ENCODE data around the gene ABR.
"Not testable (repeated sequence)": the region's sequence is repeated elsewhere in the genome, so short reads cannot be mapped to it uniquely, and the experiment has no call there.

ABR gene

GRCh38 chr17:1112875-1113274 is 66.9 kb downstream of the ABR start:
- no peak for DNase-seq

- no peak for DNase-seq
Observed at GRCh38 chr17:1111599-1112443, 68.0 kb downstream of the ABR start.

DNA sequence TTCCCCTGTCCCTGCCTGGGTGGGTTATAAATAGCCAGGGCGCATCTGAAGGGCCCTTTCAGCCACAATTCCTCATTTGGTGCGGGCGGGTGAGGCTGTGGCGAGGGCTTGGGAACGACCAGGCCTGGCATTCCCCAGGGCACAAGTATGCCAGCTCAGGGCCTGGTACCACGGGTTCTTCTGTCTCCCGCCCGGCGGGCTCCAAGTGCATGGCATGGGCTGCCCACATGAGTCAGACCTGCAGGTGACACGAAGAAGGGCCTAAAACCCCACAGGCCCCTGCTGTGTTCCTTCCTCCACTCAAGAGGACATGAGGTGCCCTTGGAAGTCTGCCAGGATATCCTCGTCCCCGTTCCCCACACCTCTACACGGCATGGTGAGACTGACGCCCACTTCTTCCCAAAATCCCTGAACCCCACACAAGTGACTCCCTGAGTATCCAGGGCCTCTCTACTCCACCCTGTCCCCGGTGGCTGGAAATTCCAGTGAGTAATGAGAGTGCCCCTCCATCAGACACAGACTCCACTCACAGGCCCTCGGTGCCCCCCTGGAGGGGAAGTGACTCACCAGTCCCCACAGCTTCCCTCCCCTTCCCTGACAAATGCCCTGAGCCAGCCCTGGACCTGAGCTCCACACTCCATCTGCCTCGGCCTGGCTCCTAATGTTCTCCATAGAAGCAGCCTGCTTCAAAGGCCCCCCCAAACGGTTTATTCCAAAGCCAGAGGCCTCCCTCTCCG is 68.8 kb downstream of the ABR start:
- DNase-seq, result no peak

- no peak for DNase-seq
Observed at GRCh38 chr17:1110541-1110861, 69.3 kb downstream of the ABR start.

- DNase-seq, result peak; percentile 57
Observed at GRCh38 chr17:1109606-1110540, 69.9 kb downstream of the ABR start.

GRCh38 chr17:1108765-1109605 is 70.8 kb downstream of the ABR start:
- DNase-seq, result peak; percentile 52

GRCh38 chr17:1108478-1108764 is 71.4 kb downstream of the ABR start:
- no peak for DNase-seq

- DNase-seq, result no peak
Observed at GRCh38 chr17:1107777-1108477, 71.9 kb downstream of the ABR start.

DNA sequence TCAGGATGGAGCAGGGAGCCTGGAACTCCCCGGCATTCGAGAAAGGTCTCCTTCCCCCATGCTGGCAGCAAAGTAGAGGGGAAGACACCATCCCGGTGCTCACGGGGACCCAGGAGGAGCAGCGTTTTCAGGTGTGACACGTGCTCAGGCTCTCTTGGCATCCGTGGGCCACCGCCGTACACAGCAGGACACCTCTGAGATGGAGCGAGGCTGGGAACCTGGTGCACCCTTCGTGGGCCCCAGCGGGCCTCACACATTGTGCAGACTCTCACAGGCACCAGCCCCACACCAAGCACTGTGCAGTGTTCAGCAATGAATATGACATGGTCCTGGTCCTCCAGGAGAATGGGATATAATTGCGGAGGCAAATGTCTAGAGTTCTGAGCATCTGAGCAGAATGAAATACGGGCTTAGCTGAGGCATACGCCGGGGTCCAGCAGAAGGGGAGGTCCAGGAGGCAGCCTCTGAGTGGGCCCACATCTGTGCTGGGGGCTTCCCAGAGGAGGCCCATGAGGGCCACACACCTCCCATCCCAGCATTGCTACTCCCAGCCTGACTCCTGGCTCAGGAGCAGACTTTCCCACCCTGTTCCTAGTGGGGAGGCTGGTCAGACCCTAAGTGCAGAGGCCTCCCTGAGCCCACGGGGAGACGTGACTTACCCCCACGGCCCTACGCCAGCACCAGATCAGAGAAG is 72.6 kb downstream of the ABR start:
- no peak for DNase-seq

- no peak for DNase-seq
Observed at GRCh38 chr17:1104222-1104621, 75.6 kb downstream of the ABR start.

GRCh38 chr17:1100382-1100781 is 79.4 kb downstream of the ABR start:
- DNase-seq, result no peak

- DNase-seq, result no peak
Observed at GRCh38 chr17:1099242-1099641, 80.5 kb downstream of the ABR start.

GRCh38 chr17:1097972-1098744 is 81.6 kb downstream of the ABR start:
- DNase-seq, result not testable (repeated sequence)

DNA sequence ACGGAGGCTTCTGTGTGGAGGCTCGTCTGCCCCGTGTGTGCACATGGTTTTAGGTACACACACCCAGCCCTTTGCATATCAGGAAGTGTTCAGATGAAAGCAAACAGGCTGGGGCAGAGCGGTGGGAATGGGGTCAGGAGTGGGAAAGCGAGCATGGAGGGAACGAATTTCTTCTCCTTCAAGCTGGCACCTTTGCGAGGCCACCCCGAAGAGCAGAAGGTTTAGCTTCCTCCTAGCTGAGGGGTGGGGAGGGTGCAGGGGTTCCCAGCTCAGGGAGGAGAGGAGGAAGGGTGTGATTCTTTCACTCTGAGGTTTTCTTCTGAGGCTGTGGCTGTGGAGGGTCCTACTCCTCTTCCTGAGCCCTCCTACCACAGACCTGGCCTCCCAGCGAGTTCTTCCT is 83.6 kb downstream of the ABR start:
- no peak for DNase-seq

GRCh38 chr17:1095853-1096173 is 84.0 kb downstream of the ABR start:
- no peak for DNase-seq

DNA sequence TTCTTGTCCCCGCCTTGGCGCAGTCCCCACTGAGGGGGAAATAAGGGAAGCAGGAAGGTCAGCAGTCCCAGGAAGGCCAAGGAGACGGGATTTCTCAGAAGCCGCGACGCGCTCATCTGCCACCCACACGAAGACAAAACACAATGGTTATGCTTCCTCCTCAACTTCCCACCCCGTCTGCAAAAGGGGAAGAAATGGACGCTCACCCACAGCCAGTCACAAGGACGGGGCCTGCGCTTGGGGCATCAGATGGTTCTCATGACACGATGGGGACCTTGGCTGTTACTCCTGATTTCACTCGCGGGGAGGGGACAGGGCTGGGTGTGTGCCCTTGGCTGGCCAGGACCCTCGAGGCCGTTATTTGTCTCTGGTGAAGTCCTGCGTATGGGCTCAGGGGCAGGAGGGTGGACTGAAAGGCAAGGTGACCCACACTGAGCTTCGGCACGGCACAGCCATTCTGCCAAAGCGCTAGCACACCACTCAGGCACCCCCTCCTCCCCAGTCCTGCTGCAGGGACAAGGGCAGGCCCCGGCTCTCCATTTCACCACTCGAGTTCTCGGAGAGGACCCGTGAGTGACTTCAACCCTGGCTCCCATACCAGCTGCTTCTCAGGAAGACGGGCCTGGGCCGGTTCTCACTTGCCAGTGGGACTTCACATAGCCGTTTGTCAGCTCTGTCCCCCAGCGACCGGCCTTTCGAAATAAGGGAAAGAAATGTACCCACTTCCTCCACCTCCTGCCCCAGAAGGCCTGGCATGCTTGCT is 84.5 kb downstream of the ABR start:
- no peak for DNase-seq

GRCh38 chr17:1094591-1094990 is 85.2 kb downstream of the ABR start:
- no peak for DNase-seq

- DNase-seq, result no peak
Observed at GRCh38 chr17:1091900-1092299, 87.9 kb downstream of the ABR start.

- DNase-seq, result no peak
Observed at GRCh38 chr17:1091190-1091534, 88.6 kb downstream of the ABR start.
